K562 (cell line): ENCODE data around the gene CHMP1A. TPM values are rescaled to one million over a fixed set of nuclear protein-coding genes. Genes with fewer than 3 reads are reported as not detected.

Experiments used
- ATAC-seq: fragments of 200-7000 bp; cut with Tn5 transposase; 3 replicates; pipeline ENCODE4 v1.9.1; 2020; ENCODE audit warnings: moderate library complexity
- BruUV-seq: library from RNA; stranded (reverse); fragments of 400-500 nt; replicated peaks from 2 replicates; lab custom pipeline; 2021; lab: Mats Ljungman, UMichigan
- CTCF ChIA-PET: fragments of 300-600 bp; formaldehyde crosslinking; extraction: SDS; loops from one replicate; lab custom pipeline; 2021; ENCODE audit warnings: low intra/inter-chr PET ratio; lab: Yijun Ruan, JAX
- POLR2A ChIA-PET: fragments of 300-600, 350-650 bp; sonication (Branson Sonifier 250); formaldehyde crosslinking; extraction: SDS; loops from one replicate; lab custom pipeline; 2021; ENCODE audit warnings: antibody characterized with exemption, inconsistent platforms; lab: Yijun Ruan, JAX
- DNase-seq, 4 experiments: peaks; one replicate each; pipeline versions ENCODE4 v3.0.0 to v3.0.0-alpha.2; 2011 to 2018; ENCODE audit warnings: low spot score in 3 of 4, mixed read lengths in 3 of 4; ENCODE audit errors: extremely low read depth in 1 of 4
- FAIRE-seq: peaks from 2 replicates; lab custom pipeline; 2011; peaks lifted over from hg19 to GRCh38; lab: Jason Lieb, UNC
- H2AFZ ChIP-seq: 2 replicates; pipeline ENCODE4 v1.6.0; 2011; ENCODE audit warnings: low read depth, low read length, control low read depth, inconsistent platforms
- H3K27ac ChIP-seq: fragments of 200-600 bp; 3 replicates; pipeline ENCODE4 v1.8.0; 2011; ENCODE audit warnings: low read depth, mild to moderate bottlenecking, control low read depth, inconsistent platforms, low read length, moderate library complexity, mixed read lengths; ENCODE audit errors: extremely low read depth
- H3K27me3 ChIP-seq, 2 experiments: fragments of 300-600 bp in 1 of 2; 2 replicates in 1 of 2; 3 replicates in 1 of 2; pipeline versions ENCODE4 v1.6.0 to v1.8.0; 2011; ENCODE audit warnings: inconsistent platforms in 2 of 2, low read length in 2 of 2, mild to moderate bottlenecking in 1 of 2, mixed read lengths in 1 of 2, moderate library complexity in 1 of 2; ENCODE audit not compliant: control insufficient read depth in 2 of 2, insufficient read depth in 2 of 2
- H3K36me3 ChIP-seq: fragments of 300-600 bp; 3 replicates; pipeline ENCODE4 v1.8.0; 2011; ENCODE audit warnings: mild to moderate bottlenecking, low read length, inconsistent platforms; ENCODE audit not compliant: control insufficient read depth, insufficient read depth
- H3K4me1 ChIP-seq, 2 experiments: fragments of 200-600 bp in 1 of 2; replicated peaks in 1 of 2; 2 replicates in 1 of 2; 3 replicates in 1 of 2; pipeline versions ENCODE4 v1.5.1 to v1.8.0; 2011; ENCODE audit warnings: inconsistent platforms in 2 of 2, low read length in 2 of 2, mild to moderate bottlenecking in 1 of 2, mixed read lengths in 1 of 2, moderate library complexity in 1 of 2; ENCODE audit not compliant: control insufficient read depth in 2 of 2, insufficient read depth in 2 of 2
- H3K4me2 ChIP-seq: 2 replicates; pipeline ENCODE4 v1.6.1; 2011; ENCODE audit warnings: low read length, control low read depth, inconsistent platforms, mixed read lengths; ENCODE audit not compliant: insufficient read depth
- H3K4me3 ChIP-seq: fragments of 200-600 bp; sonication (generic), shearing (Covaris generic); 2 replicates; pipeline ENCODE4 v1.5.1; 2016; ENCODE audit warnings: control low read depth, inconsistent platforms
- H3K79me2 ChIP-seq: fragments of 200-600 bp; 3 replicates; pipeline ENCODE4 v1.8.0; 2011; ENCODE audit warnings: low read length, inconsistent platforms; ENCODE audit not compliant: control insufficient read depth, insufficient read depth
- H3K9ac ChIP-seq, 2 experiments: 2 replicates each; pipeline versions ENCODE4 v1.6.0 to v1.6.1; 2011; ENCODE audit warnings: low read depth in 2 of 2, low read length in 2 of 2, control low read depth in 1 of 2, inconsistent platforms in 1 of 2, mild to moderate bottlenecking in 1 of 2, mixed read lengths in 1 of 2; ENCODE audit not compliant: insufficient read depth in 1 of 2
- H3K9me1 ChIP-seq: one replicate; pipeline ENCODE4 v1.6.0; 2011; ENCODE audit warnings: inconsistent platforms, mild to moderate bottlenecking, low read length, moderate library complexity; ENCODE audit not compliant: control insufficient read depth, insufficient read depth
- H3K9me3 ChIP-seq: replicated peaks from 2 replicates; pipeline ENCODE4 v1.5.1; 2011; ENCODE audit warnings: low read depth, low read length, inconsistent platforms; ENCODE audit not compliant: control insufficient read depth, insufficient read depth
- H4K20me1 ChIP-seq: replicated peaks from 2 replicates; pipeline ENCODE4 v1.6.1; 2011; ENCODE audit warnings: low read length, inconsistent platforms, mixed read lengths; ENCODE audit not compliant: control insufficient read depth, insufficient read depth
- E2F5 ChIP-seq: sonication (generic); formaldehyde crosslinking; IDR thresholded peaks from 2 replicates; pipeline ENCODE4 v1.8.0; 2022; ENCODE audit warnings: mild to moderate bottlenecking, missing genetic modification reagents
- MEF2A ChIP-seq: IDR thresholded peaks from 2 replicates; pipeline ENCODE4 v1.6.1; 2011; ENCODE audit warnings: low read depth, mild to moderate bottlenecking, low read length, moderate library complexity; ENCODE audit not compliant: control insufficient read depth
- SRSF3 ChIP-seq: fragments of 200-400 bp; formaldehyde crosslinking; IDR thresholded peaks from 2 replicates; pipeline ENCODE4 v1.6.1; 2016; ENCODE audit warnings: mild to moderate bottlenecking, low read length, moderate library complexity; ENCODE audit not compliant: insufficient read depth
- VEZF1 ChIP-seq: fragments of 200-800 bp; sonication (Bioruptor generic); IDR thresholded peaks from 2 replicates; pipeline ENCODE4 v1.6.1; 2017; ENCODE audit warnings: missing genetic modification characterization, missing compliant biosample characterization
- WGBS: fragments of 100-300 bp; shearing (Covaris generic); methylation state at CpG from one replicate; pipeline ENCODE4 v1.1.6; 2016; ENCODE audit warnings: low coverage, mixed read lengths; ENCODE audit not compliant: insufficient coverage; ENCODE audit errors: missing lambda C conversion rate; 5-methylcytosine and 5-hydroxymethylcytosine counted together
- in situ Hi-C: fragments of 300-500 bp; cut with MboI; formaldehyde crosslinking; loops from 4 replicates; pipeline ENCODE4 v1.15.0; 2018; ENCODE audit warnings: inconsistent platforms, mixed read lengths
- intact Hi-C: fragments of 100-400 bp; cut with micrococcal nuclease; formaldehyde crosslinking; loops from 2 replicates; pipeline ENCODE4 v1.14.2; 2022
- polyA plus RNA-seq, 8 experiments: library from polyadenylated mRNA; depleted of rRNA in 4 of 8; stranded (reverse) in 5 of 8; unstranded in 3 of 8; fragments of >200 nt; fragmentation: Nextera tagmentation in 2 of 8; fragmentation: Illumina TruSeq in 1 of 8; extraction: Ambion mirVana in 2 of 8; extraction: Trizol in 1 of 8; gene quantifications; 2 replicates each; pipeline versions ENCODE4 v1.2.1 to v1.2.3, GENCODE V29; 2011 to 2014; ENCODE audit warnings: inconsistent platforms in 1 of 8, missing spikeins in 1 of 8
- total RNA-seq, 7 experiments: library from RNA; depleted of rRNA in 6 of 7; stranded (reverse); fragments of >200 nt in 6 of 7; fragmentation: Illumina TruSeq in 2 of 7; extraction: Trizol in 2 of 7; gene quantifications; 2 replicates each; pipeline versions ENCODE4 v1.2.1 to v1.2.3, GENCODE V29; 2011 to 2021; ENCODE audit warnings: low replicate concordance in 1 of 7

Gene CHMP1A
- total and polyA plus RNA-seq, 9 of the 15 experiments (the other 6 are each of a cell fraction or from before 2014, with no cell fraction given) = 0.83 to 79.9 (median 45.2) TPM

- Histone ChIP-seq H2AFZ (no peak overlapping the region), H3K4me1 (peaks cover 0 to 42% of the 10 kb centered on the region in 2 experiments; a peak in 2 of 5 replicates), H3K4me2 (no peak overlapping the region), H3K9me3 (no peaks in the 10 kb centered on the region), H3K79me2 (no peaks in the 10 kb centered on the region), H3K27me3 (peaks cover 37 to 62% of the 10 kb centered on the region in 2 experiments), H3K27ac (no peak overlapping the region), H3K9me1 (no peaks in the 10 kb centered on the region), H3K9ac (no peak overlapping the region), H3K36me3 (no peaks in the 10 kb centered on the region), H4K20me1 (no peaks in the 10 kb centered on the region), H3K4me3 (no peak overlapping the region)
- ChIA-PET POLR2A (interaction anchor here (0.6 to 0.9 kb wide), 2 partner anchors 14 to 44 kb away, joined by 3 read pairs; no protein-coding TSS in a partner anchor), CTCF (no interaction called here)
- in situ Hi-C loops = no loop called here
- no TSS peak for BruUV-seq
- no peak for ATAC-seq
- DNase-seq = no peak
- intact Hi-C loops = no loop called here
- WGBS = 11% methylated on average over 15 of the region's 18 CpGs
- no peak for TF ChIP-seq VEZF1 (CRISPR knock-in tag)
- TF ChIP-seq MEF2A = no peak
- no peak for TF ChIP-seq E2F5 (CRISPR knock-in tag)
- TF ChIP-seq SRSF3 = no peak
- no peak for FAIRE-seq
These were observed 36.3 kb downstream of the CHMP1A start for GRCh38 chr16:89621136-89621697.
